Dedifferentiated amniotic fluid mesenchymal stem cell (primary cell): ENCODE results near the gene MRPL23.

Experiments used
- DNase-seq: peaks from one replicate; pipeline ENCODE4 v3.0.0-alpha.2; 2016; ENCODE audit errors: extremely low spot score

The MRPL23 gene

GRCh38 chr11:1946812-1947484 is at the start of gene MRPL23:
TSS of gene MRPL23 (plus strand) at chr11:1947332. CDS start at chr11:1947363, 31 bp downstream.
- DNase-seq = no peak

DNA sequence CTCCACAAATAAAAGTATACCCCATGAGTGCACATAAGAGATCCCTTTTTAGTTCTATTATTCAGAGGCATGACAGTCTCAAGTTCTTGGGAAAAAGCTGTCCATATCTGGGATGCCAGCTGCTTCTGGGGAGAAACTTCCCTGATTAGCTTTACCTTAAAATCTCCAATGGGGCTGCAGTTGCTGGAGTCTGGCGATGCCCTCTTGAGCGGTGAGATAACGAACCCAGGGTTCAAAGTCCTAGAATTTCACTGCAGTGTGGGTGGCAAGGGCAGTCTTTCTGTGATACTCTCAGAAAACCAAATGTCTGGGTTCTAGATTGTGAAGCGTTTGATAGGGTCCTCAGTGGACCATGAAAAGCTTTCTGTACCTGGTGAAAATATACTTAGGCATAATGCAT is 48.0 kb upstream of the MRPL23 start:
- no peak for DNase-seq

- DNase-seq = no peak
Observed at GRCh38 chr11:1899686-1900085, 47.4 kb upstream of the MRPL23 start.

DNA sequence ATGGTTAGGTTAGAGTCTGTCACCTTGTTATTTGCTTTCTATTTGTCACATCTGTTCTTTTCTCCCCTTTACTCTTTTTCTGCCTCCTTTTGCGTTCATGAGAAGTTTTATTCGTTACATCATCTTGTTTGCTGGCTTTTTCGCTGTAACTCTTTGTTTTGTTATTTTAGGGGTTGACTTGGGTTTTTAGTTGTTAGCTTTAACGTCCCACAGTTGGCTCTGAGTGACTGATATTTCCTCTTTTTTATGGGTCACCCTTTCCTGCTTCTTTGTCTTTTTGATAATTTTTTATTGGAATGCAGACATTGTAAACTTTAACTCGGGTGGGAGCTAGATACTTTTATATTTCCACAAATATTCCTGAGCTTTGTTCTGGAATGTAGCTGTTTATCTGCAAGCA is 41.0 kb upstream of the MRPL23 start:
- DNase-seq = no peak

DNA sequence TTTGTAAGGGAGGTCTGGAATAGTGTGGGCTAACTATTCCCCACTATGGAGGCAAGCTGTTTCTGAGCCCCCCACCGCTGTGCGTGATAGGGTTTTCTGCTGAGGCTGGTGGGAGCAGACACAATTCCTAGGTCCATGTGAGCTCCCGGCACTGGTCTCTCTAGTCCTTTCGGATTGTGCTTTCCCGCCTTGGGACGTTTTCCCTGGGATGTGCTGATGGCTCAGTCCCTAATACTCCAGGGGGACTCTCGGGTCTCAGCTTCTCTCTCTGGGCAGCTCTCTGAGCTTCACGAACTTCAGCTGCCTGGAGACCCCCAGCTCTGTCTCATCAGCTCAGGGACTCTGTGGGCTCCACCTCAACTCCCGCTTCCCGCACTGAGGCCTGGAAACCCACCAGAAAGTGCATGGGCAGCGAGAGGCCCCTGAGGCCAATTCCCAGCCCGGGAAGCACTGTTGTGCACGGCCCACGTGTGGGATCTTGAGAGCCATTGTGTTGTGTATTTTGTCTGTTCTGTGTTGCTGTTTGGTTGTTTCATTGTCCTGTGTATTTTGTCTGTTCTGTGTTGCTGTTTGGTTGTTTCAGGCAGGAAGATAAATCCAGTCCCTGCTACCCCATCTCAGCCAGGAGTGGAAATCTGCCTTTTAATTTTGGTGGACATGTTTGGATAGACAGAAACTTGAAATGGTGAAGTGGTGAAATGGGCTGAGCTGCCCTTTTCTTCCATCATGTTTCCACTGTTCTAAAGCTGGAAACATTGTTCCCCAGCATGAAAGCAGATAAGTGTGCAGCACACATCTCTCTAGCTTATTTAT is 40.3 kb upstream of the MRPL23 start:
- DNase-seq = no peak

- DNase-seq = no peak
Observed at GRCh38 chr11:1908618-1909017, 38.5 kb upstream of the MRPL23 start.

GRCh38 chr11:1909524-1909923 is 37.6 kb upstream of the MRPL23 start:
- no peak for DNase-seq

- no peak for DNase-seq
Observed at GRCh38 chr11:1912289-1912878, 34.7 kb upstream of the MRPL23 start.

GRCh38 chr11:1913271-1914060 is 33.7 kb upstream of the MRPL23 start:
- DNase-seq = no peak

GRCh38 chr11:1915795-1916131 is 31.4 kb upstream of the MRPL23 start:
- DNase-seq = no peak

GRCh38 chr11:1916132-1916985 is 30.8 kb upstream of the MRPL23 start:
- DNase-seq = no peak

- DNase-seq = no peak
Observed at GRCh38 chr11:1916986-1917522, 30.1 kb upstream of the MRPL23 start.

GRCh38 chr11:1917523-1918435 is 29.4 kb upstream of the MRPL23 start:
- DNase-seq = no peak

- no peak for DNase-seq
Observed at GRCh38 chr11:1918436-1919315, 28.5 kb upstream of the MRPL23 start.

GRCh38 chr11:1919391-1920127 is 27.6 kb upstream of the MRPL23 start, which contains the start of gene TNNT3:
TSS of gene TNNT3 (plus strand) at chr11:1919703. CDS start at chr11:1922875, 3,172 bp downstream.
- DNase-seq = no peak

GRCh38 chr11:1920128-1920908 is 26.8 kb upstream of the MRPL23 start:
- DNase-seq = no peak

- no peak for DNase-seq
Observed at GRCh38 chr11:1920909-1921573, 26.1 kb upstream of the MRPL23 start.
